OCI-LY1 (cell line): ENCODE results near the gene NDST4.

Experiments used
- H2AFZ ChIP-seq: fragments of 200-600 bp; sonication (generic), shearing (Covaris generic); 2 replicates; pipeline ENCODE4 v1.6.0; 2014; ENCODE audit warnings: antibody characterized with exemption, mild to moderate bottlenecking, low read length
- H3F3A ChIP-seq: fragments of 200-600 bp; sonication (generic), shearing (Covaris generic); 2 replicates; pipeline ENCODE4 v1.6.0; 2014; ENCODE audit warnings: mild to moderate bottlenecking, antibody characterized with exemption, low read length, moderate library complexity; ENCODE audit not compliant: insufficient read depth
- H3K27ac ChIP-seq: fragments of 200-600 bp; sonication (generic); 2 replicates; pipeline ENCODE4 v1.5.1; 2014; ENCODE audit warnings: low read length, mixed run types, mild to moderate bottlenecking, low read depth; ENCODE audit not compliant: poor library complexity, severe bottlenecking
- H3K27me3 ChIP-seq: fragments of 200-600 bp; sonication (generic); 2 replicates; pipeline ENCODE4 v1.6.0; 2014; ENCODE audit warnings: antibody characterized with exemption, mild to moderate bottlenecking, low read length, moderate library complexity; ENCODE audit not compliant: insufficient read depth
- H3K36me3 ChIP-seq: fragments of 200-600 bp; sonication (generic); 2 replicates; pipeline ENCODE4 v1.6.1; 2014; ENCODE audit warnings: mild to moderate bottlenecking, antibody characterized with exemption, low read length, moderate library complexity, mixed read lengths; ENCODE audit not compliant: insufficient read depth
- H3K4me1 ChIP-seq: fragments of 200-600 bp; sonication (generic); 2 replicates; pipeline ENCODE4 v1.5.1; 2014; ENCODE audit warnings: mild to moderate bottlenecking, low read length, moderate library complexity; ENCODE audit not compliant: insufficient read depth, severe bottlenecking
- H3K4me2 ChIP-seq: fragments of 200-600 bp; sonication (generic), shearing (Covaris generic); 2 replicates; pipeline ENCODE4 v1.6.1; 2014; ENCODE audit warnings: low read length
- H3K4me3 ChIP-seq: fragments of 200-600 bp; sonication (generic); 2 replicates; pipeline ENCODE4 v1.5.1; 2014; ENCODE audit warnings: low read length, low read depth, mild to moderate bottlenecking, mixed read lengths; ENCODE audit not compliant: poor library complexity, severe bottlenecking
- H3K79me2 ChIP-seq: fragments of 200-600 bp; shearing (Covaris generic); 2 replicates; pipeline ENCODE4 v1.6.1; 2016; ENCODE audit warnings: mixed run types, low read length, mixed read lengths; ENCODE audit not compliant: insufficient read depth
- H3K9ac ChIP-seq: fragments of 200-600 bp; sonication (generic), shearing (Covaris generic); 2 replicates; pipeline ENCODE4 v1.6.1; 2014; ENCODE audit warnings: mild to moderate bottlenecking, low read length, mixed read lengths
- H3K9me2 ChIP-seq: fragments of 200-600 bp; sonication (generic), shearing (Covaris generic); 2 replicates; pipeline ENCODE4 v1.6.1; 2014; ENCODE audit warnings: low read depth, mild to moderate bottlenecking, low read length, mixed read lengths
- H3K9me3 ChIP-seq: fragments of 200-600 bp; shearing (Covaris generic); 2 replicates; pipeline ENCODE4 v1.6.1; 2014; ENCODE audit warnings: low read length, mixed read lengths
- H4K20me1 ChIP-seq: fragments of 200-600 bp; sonication (generic), shearing (Covaris generic); 2 replicates; pipeline ENCODE4 v1.6.0; 2016; ENCODE audit warnings: mild to moderate bottlenecking, low read length; ENCODE audit not compliant: insufficient read depth
- CTCF ChIP-seq: fragments of 200-600 bp; sonication (generic), shearing (Covaris generic); IDR thresholded peaks from 2 replicates; pipeline ENCODE4 v1.5.1; 2017; ENCODE audit warnings: mild to moderate bottlenecking, antibody characterized with exemption, low read length, moderate library complexity, mixed read lengths
- EZH2 ChIP-seq: fragments of 200-600 bp; sonication (generic), shearing (Covaris generic); IDR thresholded peaks from 2 replicates; pipeline ENCODE4 v1.8.0; 2017; ENCODE audit warnings: borderline replicate concordance, mixed run types, mild to moderate bottlenecking, antibody characterized with exemption, low read length, moderate library complexity, mixed read lengths

The NDST4 gene

DNA sequence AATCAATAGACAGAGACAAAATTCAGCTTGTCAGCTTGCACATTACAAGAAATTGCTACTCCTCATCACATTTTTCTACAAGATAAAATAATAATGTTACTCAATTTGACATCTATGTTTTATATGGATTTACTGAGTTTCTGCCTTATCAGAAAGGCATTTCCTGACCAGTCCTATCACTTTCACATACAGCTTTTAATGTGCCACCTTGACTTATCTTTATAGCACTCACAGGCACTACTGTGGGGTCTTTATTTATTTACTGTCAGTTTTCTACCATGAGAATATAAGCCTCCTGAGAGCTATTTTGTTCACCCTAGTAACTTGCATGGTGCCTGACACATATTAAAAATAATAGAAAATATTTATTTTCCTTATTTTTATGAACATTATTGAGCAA lies 6.0 kb downstream of the NDST4 start:
- no peaks in the 10 kb centered on the region for H3K9me3 ChIP-seq
- no peaks in the 10 kb centered on the region for H3F3A ChIP-seq
- H4K20me1 ChIP-seq, result no peaks in the 10 kb centered on the region
- no peak for TF ChIP-seq EZH2
- TF ChIP-seq CTCF, result no peak
- no peaks in the 10 kb centered on the region for H3K36me3 ChIP-seq
- no peak overlapping the region for H3K4me2 ChIP-seq
- H3K27ac ChIP-seq, result no peak overlapping the region
- H3K4me1 ChIP-seq, result no peaks in the 10 kb centered on the region
- H3K9me2 ChIP-seq, result no peaks in the 10 kb centered on the region
- no peaks in the 10 kb centered on the region for H3K79me2 ChIP-seq
- H3K9ac ChIP-seq, result no peak overlapping the region
- H3K27me3 ChIP-seq, result no peaks in the 10 kb centered on the region
- H2AFZ ChIP-seq, result no peak overlapping the region
- no peak overlapping the region for H3K4me3 ChIP-seq

GRCh38 chr4:115101675-115102074 lies 11.7 kb downstream of the NDST4 start:
- Histone ChIP-seq H3K9me2 (no peaks in the 10 kb centered on the region), H3K9me3 (no peaks in the 10 kb centered on the region), H3K27ac (no peak overlapping the region), H3K27me3 (no peaks in the 10 kb centered on the region), H3K36me3 (no peaks in the 10 kb centered on the region), H3K4me1 (no peaks in the 10 kb centered on the region), H4K20me1 (no peaks in the 10 kb centered on the region), H2AFZ (no peak overlapping the region), H3K4me3 (no peak overlapping the region), H3K4me2 (no peak overlapping the region), H3F3A (no peaks in the 10 kb centered on the region), H3K79me2 (no peaks in the 10 kb centered on the region), H3K9ac (no peak overlapping the region)
- TF ChIP-seq EZH2 (no peak), CTCF (no peak)

DNA sequence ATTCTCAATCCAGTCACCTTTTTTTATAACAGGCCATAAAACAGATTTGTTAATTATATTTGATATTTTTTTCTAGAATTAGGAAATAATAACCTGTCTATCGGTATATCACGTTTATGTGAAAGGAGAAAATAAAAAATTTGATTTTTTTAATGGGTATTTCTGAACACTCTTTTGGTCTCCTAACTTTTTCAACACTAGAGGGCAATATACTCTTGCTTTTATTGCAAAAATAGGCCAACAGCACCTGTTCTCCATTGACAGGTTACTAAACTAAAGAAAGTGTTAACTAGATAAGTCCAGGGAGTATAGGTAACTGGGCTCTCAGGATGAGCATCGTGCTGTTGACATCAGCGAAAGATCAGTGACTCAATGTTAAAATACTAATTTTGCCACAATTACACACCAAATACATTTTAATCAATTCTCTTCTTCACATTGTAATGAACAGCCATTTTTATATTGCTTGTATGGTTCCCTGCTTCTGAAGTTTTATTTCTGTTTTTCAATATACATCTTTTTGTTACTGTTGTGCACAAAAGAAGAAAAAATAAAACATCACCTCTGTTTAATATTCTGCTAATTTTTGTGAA lies 22.8 kb downstream of the NDST4 start:
- Histone ChIP-seq H3K9me3 (no peaks in the 10 kb centered on the region), H3K79me2 (no peaks in the 10 kb centered on the region), H2AFZ (no peak overlapping the region), H3K27ac (no peak overlapping the region), H3K4me2 (no peak overlapping the region), H4K20me1 (no peaks in the 10 kb centered on the region), H3K36me3 (no peaks in the 10 kb centered on the region), H3K4me1 (no peaks in the 10 kb centered on the region), H3K4me3 (no peak overlapping the region), H3K27me3 (no peaks in the 10 kb centered on the region), H3K9me2 (no peaks in the 10 kb centered on the region), H3F3A (no peaks in the 10 kb centered on the region), H3K9ac (no peak overlapping the region)
- TF ChIP-seq CTCF (peak; percentile 59; the same call in 1 of the 2 replicates), EZH2 (no peak)
